IMR-90 (cell line): ENCODE results near the gene RAD18. TPM values are rescaled to one million over a fixed set of nuclear protein-coding genes. Genes with fewer than 3 reads are reported as not detected.

Experiments used
- ATAC-seq: fragments of 200-7000 bp; cut with Tn5 transposase; 2 replicates; pipeline ENCODE4 v1.9.1; 2020; ENCODE audit warnings: low read depth, mild to moderate bottlenecking, moderate library complexity
- BruUV-seq: library from RNA; stranded (reverse); fragments of 400-500 nt; replicated peaks from 2 replicates; lab custom pipeline; 2021; lab: Mats Ljungman, UMichigan
- CTCF ChIA-PET: fragments of 300-600 bp; formaldehyde crosslinking; extraction: SDS; loops from one replicate; lab custom pipeline; 2021; ENCODE audit warnings: antibody characterized with exemption; lab: Yijun Ruan, JAX
- POLR2A ChIA-PET: fragments of 300-600 bp; sonication (Branson Sonifier 250); formaldehyde crosslinking; loops from one replicate; lab custom pipeline; 2022; ENCODE audit warnings: antibody characterized with exemption; ENCODE audit not compliant: unreplicated experiment; lab: Charles Lee
- DNase-seq: peaks from one replicate; pipeline ENCODE4 v3.0.0; 2013
- H2AFZ ChIP-seq: replicated peaks from 2 replicates; pipeline ENCODE3; 2013; ENCODE audit warnings: low read length, mild to moderate bottlenecking; ENCODE audit not compliant: poor library complexity
- H2AK5ac ChIP-seq: 2 replicates; pipeline ENCODE4 v1.6.1; 2013; ENCODE audit warnings: low read depth, low read length, inconsistent platforms
- H2AK9ac ChIP-seq: replicated peaks from 2 replicates; pipeline ENCODE3; 2013; ENCODE audit warnings: mild to moderate bottlenecking, low read depth, low read length, moderate library complexity; ENCODE audit not compliant: poor library complexity
- H2BK120ac ChIP-seq: 2 replicates; pipeline ENCODE4 v1.6.1; 2013; ENCODE audit warnings: low read depth, low read length, inconsistent platforms
- H2BK15ac ChIP-seq: 3 replicates; pipeline ENCODE4 v1.6.1; 2013; ENCODE audit warnings: low read depth, low read length, inconsistent platforms
- H2BK20ac ChIP-seq: 2 replicates; pipeline ENCODE4 v1.6.1; 2013; ENCODE audit warnings: low read depth, mild to moderate bottlenecking, inconsistent platforms, low read length, moderate library complexity
- H2BK5ac ChIP-seq: 2 replicates; pipeline ENCODE4 v1.6.1; 2013; ENCODE audit warnings: mild to moderate bottlenecking, low read depth, low read length, inconsistent platforms; ENCODE audit not compliant: poor library complexity, severe bottlenecking
- H3K14ac ChIP-seq: replicated peaks from 2 replicates; pipeline ENCODE4 v1.6.1; 2013; ENCODE audit warnings: low read depth, low read length, inconsistent platforms
- H3K18ac ChIP-seq: 2 replicates; pipeline ENCODE4 v1.6.1; 2013; ENCODE audit warnings: low read depth, low read length, control low read depth
- H3K23ac ChIP-seq: 2 replicates; pipeline ENCODE4 v1.6.1; 2013; ENCODE audit warnings: low read depth, low read length, inconsistent platforms
- H3K27ac ChIP-seq: 2 replicates; pipeline ENCODE4 v1.5.1; 2013; ENCODE audit warnings: mild to moderate bottlenecking, control low read depth, low read length; ENCODE audit not compliant: insufficient read depth
- H3K27me3 ChIP-seq: 2 replicates; pipeline ENCODE4 v1.6.1; 2013; ENCODE audit warnings: low read length; ENCODE audit not compliant: control insufficient read depth, insufficient read depth
- H3K36me3 ChIP-seq: 2 replicates; pipeline ENCODE4 v1.6.1; 2013; ENCODE audit warnings: low read length, mixed read lengths; ENCODE audit not compliant: control insufficient read depth, insufficient read depth
- H3K4ac ChIP-seq: 2 replicates; pipeline ENCODE4 v1.6.1; 2013; ENCODE audit warnings: low read depth, low read length, inconsistent platforms
- H3K4me1 ChIP-seq: 2 replicates; pipeline ENCODE4 v1.6.1; 2013; ENCODE audit warnings: low read length, mixed read lengths; ENCODE audit not compliant: control insufficient read depth, insufficient read depth
- H3K4me2 ChIP-seq: 2 replicates; pipeline ENCODE4 v1.6.1; 2013; ENCODE audit warnings: low read depth, mild to moderate bottlenecking, control low read depth, low read length, moderate library complexity
- H3K4me3 ChIP-seq: 2 replicates; pipeline ENCODE4 v1.5.1; 2013; ENCODE audit warnings: low read depth, mild to moderate bottlenecking, control low read depth, low read length, moderate library complexity; ENCODE audit not compliant: insufficient read depth
- H3K56ac ChIP-seq: 2 replicates; pipeline ENCODE4 v1.6.1; 2013; ENCODE audit warnings: low read length, inconsistent platforms; ENCODE audit not compliant: insufficient read depth; ENCODE audit errors: extremely low read depth
- H3K79me1 ChIP-seq, 2 experiments: 2 replicates each; pipeline ENCODE4 v1.6.1; 2013; ENCODE audit warnings: low read length in 2 of 2, inconsistent platforms in 1 of 2, low read depth in 1 of 2
- H3K9ac ChIP-seq: 2 replicates; pipeline ENCODE4 v1.6.1; 2013; ENCODE audit warnings: low read depth, low read length, control low read depth
- H3K9me1 ChIP-seq: 2 replicates; pipeline ENCODE4 v1.6.1; 2013; ENCODE audit warnings: low read length, inconsistent platforms; ENCODE audit not compliant: insufficient read depth
- H3K9me3 ChIP-seq: 2 replicates; pipeline ENCODE4 v1.6.1; 2013; ENCODE audit warnings: low read length; ENCODE audit not compliant: control insufficient read depth, insufficient read depth
- H4K20me1 ChIP-seq: 2 replicates; pipeline ENCODE4 v1.6.1; 2013; ENCODE audit warnings: low read length, inconsistent platforms; ENCODE audit not compliant: insufficient read depth
- H4K5ac ChIP-seq: 2 replicates; pipeline ENCODE4 v1.6.1; 2013; ENCODE audit warnings: mild to moderate bottlenecking, low read depth, low read length, control low read depth
- H4K8ac ChIP-seq, 2 experiments: 2 replicates each; pipeline ENCODE4 v1.6.1; 2013; ENCODE audit warnings: low read depth in 2 of 2, low read length in 2 of 2, control low read depth in 1 of 2, inconsistent platforms in 1 of 2
- H4K91ac ChIP-seq: 2 replicates; pipeline ENCODE4 v1.6.1; 2013; ENCODE audit warnings: low read depth, low read length, inconsistent platforms; ENCODE audit not compliant: insufficient read depth
- POLR2A ChIP-seq: IDR thresholded peaks from 2 replicates; pipeline ENCODE4 v1.6.1; 2012; ENCODE audit warnings: mild to moderate bottlenecking, low read depth, low read length
- RAD21 ChIP-seq: IDR thresholded peaks from 2 replicates; pipeline ENCODE4 v1.6.1; 2012; ENCODE audit warnings: low read length, improper control_type of control experiment
- RFX5 ChIP-seq: IDR thresholded peaks from 2 replicates; pipeline ENCODE4 v1.8.0; 2012; ENCODE audit warnings: low read depth, mild to moderate bottlenecking, low read length, moderate library complexity
- USF2 ChIP-seq: fragments of 150-350 bp; IDR thresholded peaks from 2 replicates; pipeline ENCODE4 v1.6.1; 2017; ENCODE audit warnings: mild to moderate bottlenecking, antibody characterized with exemption, low read length, low read depth
- WGBS, 2 experiments: methylation state at CpG; one replicate each; pipeline versions ENCODE4 v1.1.5 to v1.1.7; 2013; ENCODE audit warnings: missing lambda C conversion rate in 2 of 2; ENCODE audit not compliant: insufficient read length in 1 of 2; ENCODE audit errors: extremely low coverage in 2 of 2; 5-methylcytosine and 5-hydroxymethylcytosine counted together
- dilution Hi-C: fragments of 300-500 bp; cut with HindIII; formaldehyde crosslinking; loops from one replicate; pipeline ENCODE4 v1.14.3; 2018; ENCODE audit warnings: low sequenced_read_pairs; ENCODE audit not compliant: unreplicated experiment
- in situ Hi-C: fragments of 300-500 bp; cut with MboI; formaldehyde crosslinking; loops from 3 replicates; pipeline ENCODE4 v1.14.3; 2019; ENCODE audit warnings: low sequenced_read_pairs, inconsistent platforms, mixed read lengths
- intact Hi-C: fragments of 100-400 bp; cut with micrococcal nuclease; formaldehyde crosslinking; loops from 2 replicates; pipeline ENCODE4 v1.10.0; 2022
- polyA plus RNA-seq, 3 experiments: library from polyadenylated mRNA; depleted of rRNA; stranded (reverse); fragments of >200 nt; gene quantifications; 2 replicates each; pipeline ENCODE4 v1.2.3, GENCODE V29; 2012; ENCODE audit warnings: low replicate concordance in 1 of 3
- total RNA-seq: library from RNA; depleted of rRNA; stranded (reverse); fragments of >200 nt; gene quantifications from 2 replicates; pipeline ENCODE4 v1.2.3, GENCODE V29; 2012

RAD18 gene
- total and polyA plus RNA-seq, 2 of the 4 experiments (the other 2 are of a cell fraction), result 8.2 to 17.2 TPM

- ChIA-PET POLR2A (no interaction called here), CTCF (interaction anchor here (0.9 kb wide), 1 partner anchor 79 kb away, joined by 4 read pairs; the partner anchor contains the start of gene OXTR)
- H4K91ac ChIP-seq, result peak overlapping the region; percentile 93
- H3K9ac ChIP-seq, result peak overlapping the region; percentile 54; the same call in 1 of the 2 replicates
- no peaks in the 10 kb centered on the region for H3K9me3 ChIP-seq
- no peaks in the 10 kb centered on the region for H3K27me3 ChIP-seq
- H2BK5ac ChIP-seq, result peak overlapping the region; percentile 98
- H2AFZ ChIP-seq, result peak overlapping the region; percentile 85
- peak; percentile 81 for ATAC-seq
- H2AK5ac ChIP-seq, result peak overlapping the region; percentile 89; the same call in 1 of the 2 replicates
- H3K4me3 ChIP-seq, result no peak overlapping the region
- in situ Hi-C loops (no loop called here), dilution Hi-C loops (no loop called here), intact Hi-C loops (loop anchor here (10.0 kb wide), 1 partner anchor 404 kb away; no protein-coding TSS in a partner anchor)
- H3K23ac ChIP-seq, result peak overlapping the region; percentile 97
- peak overlapping the region; percentile 66 for H2AK9ac ChIP-seq
- H2BK120ac ChIP-seq, result peak overlapping the region; percentile 98
- TF ChIP-seq RAD21 (no peak), RFX5 (no peak), POLR2A (no peak), USF2 (peak; percentile 91)
- no peaks in the 10 kb centered on the region for H3K36me3 ChIP-seq
- no peaks in the 10 kb centered on the region for H4K20me1 ChIP-seq
- peak overlapping the region; percentile 42 for H3K4me2 ChIP-seq
- H3K79me1 ChIP-seq, result peaks cover 3 to 16% of the 10 kb centered on the region in 2 experiments; a peak in 2 of 4 replicates
- H3K27ac ChIP-seq, result peak overlapping the region; percentile 88
- H2BK15ac ChIP-seq, result peak overlapping the region; percentile 90; the same call in 2 of the 3 replicates
- no TSS peak for BruUV-seq
- H3K9me1 ChIP-seq, result peaks cover 32% of the 10 kb centered on the region
- peak overlapping the region; percentile 65; the same call in 1 of the 2 replicates for H4K5ac ChIP-seq
- 25% methylated on average over 4 of the region's 5 CpGs; no CpG with 5 or more reads in 1 of the 2 experiments for WGBS, 2 experiments
- peak overlapping the region; percentile 29 to 97; a peak in 3 of 4 replicates for H4K8ac ChIP-seq
- peak overlapping the region; percentile 92 for H3K56ac ChIP-seq
- H3K4ac ChIP-seq, result peak overlapping the region; percentile 99
- peak overlapping the region; percentile 95 for H3K14ac ChIP-seq
- peak; percentile 87 for DNase-seq
- peaks cover 18% of the 10 kb centered on the region for H3K4me1 ChIP-seq
- peak overlapping the region; percentile 98 for H2BK20ac ChIP-seq
- peak overlapping the region; percentile 85; the same call in 1 of the 2 replicates for H3K18ac ChIP-seq
Observed at GRCh38 chr3:8848696-8849131, 114.6 kb downstream of the RAD18 start.
